HL-60 (cell line): Measurements from ENCODE around the gene TSEN34.
"Not testable (repeated sequence)": the region's sequence is repeated elsewhere in the genome, so short reads cannot be mapped to it uniquely, and the experiment has no call there.

Source experiments
- DNase-seq, 2 experiments: peaks; one replicate each; pipeline ENCODE4 v3.0.0-alpha.2; 2010 to 2020; ENCODE audit warnings: low read depth in 1 of 2, low spot score in 1 of 2
- H3K27ac ChIP-seq: fragments of 250-450 bp; sonication (Bioruptor Pico); replicated peaks from 2 replicates; pipeline ENCODE4 v1.5.1; 2020; ENCODE audit warnings: mild to moderate bottlenecking, moderate library complexity
- H3K27me3 ChIP-seq: fragments of 250-450 bp; sonication (Bioruptor Pico); 2 replicates; pipeline ENCODE4 v1.5.1; 2021; ENCODE audit warnings: mild to moderate bottlenecking, moderate library complexity; ENCODE audit not compliant: insufficient read depth, poor library complexity, severe bottlenecking
- H3K4me3 ChIP-seq: replicated peaks from 2 replicates; pipeline ENCODE4 v1.5.1; 2011; ENCODE audit warnings: mild to moderate bottlenecking, control low read depth, low read length; ENCODE audit not compliant: insufficient read depth
- SPI1 ChIP-seq: IDR thresholded peaks from 2 replicates; pipeline ENCODE4 v1.6.1; 2012; ENCODE audit warnings: low read depth, mild to moderate bottlenecking, borderline replicate concordance

Gene TSEN34

GRCh38 chr19:54242646-54243045, 51.5 kb downstream of the TSEN34 start, which contains the start of gene LILRA6:
Gene LILRA6, minus strand, starts transcription at chr19:54242790.
- not testable (repeated sequence) for H3K27ac ChIP-seq, H3K27me3 ChIP-seq, H3K4me3 ChIP-seq
- DNase-seq: peak in 1 of 2 experiments; percentile 42
- peak; percentile 33; the same call in 1 of the 2 replicates for TF ChIP-seq SPI1

GRCh38 chr19:54243809-54244208, 52.7 kb downstream of the TSEN34 start:
- not testable (repeated sequence) for H3K27ac ChIP-seq

More at GRCh38 chr19:54243809-54244208, 52.7 kb downstream of the TSEN34 start:
- DNase-seq: peak in 1 of 2 experiments; percentile 23
- H3K4me3 ChIP-seq, H3K27me3 ChIP-seq: not testable (repeated sequence)
